HEK293T (cell line): ENCODE measurements around the gene SKIC8.

ENCODE experiments used
- BHLHE40 ChIP-seq: fragments of 450-650 bp; IDR thresholded peaks from 2 replicates; pipeline ENCODE4 v1.6.1; 2016; ENCODE audit warnings: mild to moderate bottlenecking, moderate library complexity, borderline replicate concordance
- CTBP1 ChIP-seq: fragments of 450-650 bp; IDR thresholded peaks from 2 replicates; pipeline ENCODE4 v1.6.1; 2016; ENCODE audit warnings: borderline replicate concordance
- ELF4 ChIP-seq: fragments of 450-650 bp; IDR thresholded peaks from 2 replicates; pipeline ENCODE4 v1.6.1; 2017; ENCODE audit warnings: antibody characterized with exemption
- FOXA1 ChIP-seq: fragments of 450-650 bp; IDR thresholded peaks from 2 replicates; pipeline ENCODE4 v1.6.1; 2016; ENCODE audit warnings: mild to moderate bottlenecking
- FOXK2 ChIP-seq: fragments of 450-650 bp; IDR thresholded peaks from 2 replicates; pipeline ENCODE4 v1.6.1; 2016; ENCODE audit warnings: mild to moderate bottlenecking
- FOXM1 ChIP-seq: fragments of 450-650 bp; IDR thresholded peaks from 2 replicates; pipeline ENCODE4 v1.6.1; 2017; ENCODE audit warnings: mild to moderate bottlenecking, borderline replicate concordance
- HDGF ChIP-seq: fragments of 450-650 bp; IDR thresholded peaks from 2 replicates; pipeline ENCODE4 v1.6.1; 2017; ENCODE audit warnings: antibody characterized with exemption, borderline replicate concordance
- LEF1 ChIP-seq: fragments of 450-650 bp; IDR thresholded peaks from 2 replicates; pipeline ENCODE4 v1.6.1; 2017; ENCODE audit warnings: mild to moderate bottlenecking, borderline replicate concordance
- SP1 ChIP-seq: fragments of 450-650 bp; IDR thresholded peaks from 2 replicates; pipeline ENCODE4 v1.6.1; 2017
- SUZ12 ChIP-seq: fragments of 450-650 bp; IDR thresholded peaks from 2 replicates; pipeline ENCODE4 v1.6.1; 2016; ENCODE audit warnings: mild to moderate bottlenecking
- TARDBP ChIP-seq: fragments of 450-650 bp; IDR thresholded peaks from 2 replicates; pipeline ENCODE4 v1.6.1; 2016
- ZNF384 ChIP-seq: fragments of 450-650 bp; IDR thresholded peaks from 2 replicates; pipeline ENCODE4 v1.6.1; 2016
- TF ChIP-seq, protein P1 (sequence below): fragments of 450-650 bp; IDR thresholded peaks from 2 replicates; pipeline ENCODE4 v1.6.1; 2016

DNA sequence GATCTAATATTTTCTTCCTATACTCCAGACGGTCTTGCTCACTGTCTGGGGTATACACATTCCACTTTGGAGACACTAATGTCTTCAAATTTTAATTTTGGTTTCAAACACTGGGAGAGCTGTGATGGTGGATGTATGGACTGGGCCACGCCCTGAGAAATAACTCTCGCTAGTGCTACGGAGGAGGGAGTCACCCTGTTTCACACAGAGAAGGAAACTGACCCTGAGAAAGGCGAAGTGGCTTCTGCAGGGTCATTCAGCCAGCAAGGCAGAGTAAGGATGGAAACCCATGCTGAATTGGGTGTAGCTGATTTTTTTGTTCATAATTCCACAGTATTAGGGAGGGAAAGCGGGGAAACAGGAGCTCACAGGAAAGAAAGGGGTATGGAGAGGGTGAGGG is 8.6 kb upstream of the SKIC8 start:
- TF ChIP-seq SP1 (no peak), ZNF384 (no peak), BHLHE40 (no peak), FOXA1 (no peak), ELF4 (no peak), CTBP1 (no peak), FOXK2 (no peak), LEF1 (no peak), FOXM1 (no peak), TARDBP (no peak), SUZ12 (no peak), HDGF (no peak)
- TF ChIP-seq, protein P1, sequence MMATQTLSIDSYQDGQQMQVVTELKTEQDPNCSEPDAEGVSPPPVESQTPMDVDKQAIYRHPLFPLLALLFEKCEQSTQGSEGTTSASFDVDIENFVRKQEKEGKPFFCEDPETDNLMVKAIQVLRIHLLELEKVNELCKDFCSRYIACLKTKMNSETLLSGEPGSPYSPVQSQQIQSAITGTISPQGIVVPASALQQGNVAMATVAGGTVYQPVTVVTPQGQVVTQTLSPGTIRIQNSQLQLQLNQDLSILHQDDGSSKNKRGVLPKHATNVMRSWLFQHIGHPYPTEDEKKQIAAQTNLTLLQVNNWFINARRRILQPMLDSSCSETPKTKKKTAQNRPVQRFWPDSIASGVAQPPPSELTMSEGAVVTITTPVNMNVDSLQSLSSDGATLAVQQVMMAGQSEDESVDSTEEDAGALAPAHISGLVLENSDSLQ, result no peak
